ENCODE measurements around the gene FAM43A. TPM values are rescaled to one million over a fixed set of nuclear protein-coding genes. Genes with fewer than 3 reads are reported as not detected.

FAM43A gene
- total RNA-seq, 2 experiments from 2014 or later = 3.3 to 3.9 TPM

GRCh38 chr3:194673761-194674160 is 11.9 kb upstream of the FAM43A start:
- Mint-ChIP-seq H3K36me3 (ENCODE audit: low read depth) (peaks cover 8% of the 10 kb centered on the region), H3K27ac (no peak overlapping the region), H3K9me3 (no peaks in the 10 kb centered on the region), H3K4me1 (ENCODE audit: low read depth) (peaks cover 52% of the 10 kb centered on the region), H3K27me3 (peaks cover 2% of the 10 kb centered on the region), H3K4me3 (no peak overlapping the region)
- POLR2A ChIA-PET = interaction anchor here (1.4 to 3.6 kb wide), 3 partner anchors 9 to 13 kb away, joined by 4 to 28 read pairs (median 16); partner anchors contain the start of gene FAM43A
- intact Hi-C loops (cut with micrococcal nuclease) = no loop called here
- CTCF ChIA-PET = interaction anchor here (1.2 to 10.3 kb wide), 3 partner anchors 12 to 597 kb away, joined by 4 to 199 read pairs (median 26); partner anchors contain the start of genes FAM43A and XXYLT1
- no peak for TF ChIP-seq CTCF (IDR thresholded peaks at IDR 0.05)
- ATAC-seq = no peak
- DNase-seq = no peak

- CTCF ChIA-PET = interaction anchor here (0.8 to 10.3 kb wide), 5 partner anchors 10 to 595 kb away, joined by 3 to 199 read pairs (median 4); partner anchors contain the start of gene FAM43A
- TF ChIP-seq CTCF (IDR thresholded peaks at IDR 0.05) = no peak
- intact Hi-C loops (cut with micrococcal nuclease) = no loop called here
- H3K4me1 Mint-ChIP-seq (ENCODE audit: low read depth) = peaks cover 41% of the 10 kb centered on the region
- no peaks in the 10 kb centered on the region for H3K9me3 Mint-ChIP-seq
- H3K27ac Mint-ChIP-seq = peak overlapping the region; percentile 81
- peak; percentile 88 for DNase-seq
- peak; percentile 71 for ATAC-seq
- peaks cover 3% of the 10 kb centered on the region for H3K36me3 Mint-ChIP-seq (ENCODE audit: low read depth)
- H3K4me3 Mint-ChIP-seq = peak overlapping the region; percentile 7
- H3K27me3 Mint-ChIP-seq = peaks cover 2% of the 10 kb centered on the region
- POLR2A ChIA-PET = interaction anchor here (0.6 to 3.6 kb wide), 4 partner anchors 12 to 935 kb away, joined by 3 to 28 read pairs (median 4); partner anchors contain the start of genes FAM43A and XXYLT1
Observed at GRCh38 chr3:194675081-194675640, 10.5 kb upstream of the FAM43A start.

GRCh38 chr3:194675680-194676079 is 10.0 kb upstream of the FAM43A start:
- POLR2A ChIA-PET = interaction anchor here (1.1 to 3.6 kb wide), 3 partner anchors 11 to 595 kb away, joined by 3 to 28 read pairs (median 4); partner anchors contain the start of genes FAM43A and XXYLT1
- Mint-ChIP-seq H3K27ac (peak overlapping the region; percentile 81), H3K9me3 (no peaks in the 10 kb centered on the region), H3K27me3 (peaks cover 2% of the 10 kb centered on the region), H3K4me1 (ENCODE audit: low read depth) (peaks cover 36% of the 10 kb centered on the region), H3K4me3 (peak overlapping the region; percentile 7), H3K36me3 (ENCODE audit: low read depth) (peaks cover 1% of the 10 kb centered on the region)
- DNase-seq = no peak
- intact Hi-C loops (cut with micrococcal nuclease) = no loop called here
- ATAC-seq = peak; percentile 15
- no peak for TF ChIP-seq CTCF (IDR thresholded peaks at IDR 0.05)
- CTCF ChIA-PET = interaction anchor here (1.1 to 10.3 kb wide), 4 partner anchors 10 to 595 kb away, joined by 4 to 199 read pairs (median 4); partner anchors contain the start of gene FAM43A

- Mint-ChIP-seq H3K4me3 (no peak overlapping the region), H3K27ac (peak overlapping the region; percentile 36), H3K36me3 (ENCODE audit: low read depth) (no peaks in the 10 kb centered on the region), H3K27me3 (peaks cover 7% of the 10 kb centered on the region), H3K4me1 (ENCODE audit: low read depth) (peaks cover 31% of the 10 kb centered on the region), H3K9me3 (no peaks in the 10 kb centered on the region)
- DNase-seq (no peak), ATAC-seq (no peak)
- ChIA-PET POLR2A (interaction anchor here (0.6 to 3.6 kb wide), 3 partner anchors 11 to 222 kb away, joined by 3 to 28 read pairs (median 3); partner anchors contain the start of gene FAM43A), CTCF (interaction anchor here (1.0 to 10.3 kb wide), 3 partner anchors 9 to 607 kb away, joined by 3 to 199 read pairs (median 5); partner anchors contain the start of gene FAM43A)
- no peak for TF ChIP-seq CTCF (IDR thresholded peaks at IDR 0.05)
- intact Hi-C loops (cut with micrococcal nuclease) = no loop called here
Observed at GRCh38 chr3:194676471-194676870, 9.2 kb upstream of the FAM43A start.
